Measurements from ENCODE around the gene FCHSD2. TPM values are rescaled to one million over a fixed set of nuclear protein-coding genes. Genes with fewer than 3 reads are reported as not detected.
A peak's percentile ranks its signal among the peaks of the same experiment; 100 is the strongest.
"Not testable (repeated sequence)": the region's sequence is repeated elsewhere in the genome, so short reads cannot be mapped to it uniquely, and the experiment has no call there.

The FCHSD2 gene
- total and polyA plus RNA-seq, 5 experiments from 2014 or later = 11.8 to 70.0 (median 15.6) TPM

- POLR2A ChIA-PET = interaction anchor here (0.6 kb wide), 2 partner anchors 16 to 583 kb away, joined by 3 to 4 read pairs; no protein-coding TSS in a partner anchor
- Mint-ChIP-seq H3K27ac (no peak overlapping the region), H3K27me3 (no peaks in the 10 kb centered on the region), H3K36me3 (peaks cover 11 to 79% (median 30%) of the 10 kb centered on the region in 3 donors), H3K4me1 (peaks cover 3 to 26% (median 16%) of the 10 kb centered on the region in 4 donors), H3K4me3 (no peak overlapping the region), H3K9me3 (peaks cover 0 to 12% (median 3%) of the 10 kb centered on the region in 9 donors)
- DNase-seq (no peak), ATAC-seq (no peak)
Measured at GRCh38 chr11:73129198-73129597, 12.9 kb downstream of the FCHSD2 start.

DNA sequence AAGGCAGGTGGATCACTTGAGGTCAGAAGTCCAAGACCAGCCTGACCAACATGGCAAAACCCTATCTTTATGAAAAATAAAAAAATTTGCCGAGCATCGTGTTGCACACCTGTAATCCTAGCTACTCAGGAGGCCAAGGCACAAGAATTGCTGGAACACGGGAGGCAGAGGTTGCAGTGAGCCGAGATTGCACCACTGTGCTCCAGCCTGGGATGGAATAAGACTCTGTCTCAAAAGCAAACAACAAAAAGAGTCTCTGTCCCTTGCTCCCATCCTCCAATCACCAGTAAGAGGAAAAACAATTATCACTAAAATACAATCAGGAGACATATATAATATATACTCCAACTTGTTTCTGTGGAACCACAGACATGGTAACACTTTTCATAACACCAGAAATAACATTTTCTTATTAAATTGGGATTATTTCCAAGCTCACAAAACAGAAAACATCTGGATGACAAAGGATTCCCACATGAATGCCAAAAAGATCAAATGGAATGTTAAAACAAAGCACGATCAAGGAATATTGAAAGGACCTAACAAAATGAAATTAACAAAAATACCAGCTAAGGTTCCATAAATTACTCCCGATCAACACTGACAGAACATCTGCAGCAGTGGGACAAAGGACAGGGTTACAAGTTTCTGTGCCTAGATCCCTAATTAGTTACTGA lies 15.2 kb downstream of the FCHSD2 start:
- Mint-ChIP-seq H3K36me3 (peaks cover 11 to 72% (median 33%) of the 10 kb centered on the region in 3 donors), H3K9me3 (peaks cover 0 to 12% (median 3%) of the 10 kb centered on the region in 9 donors), H3K27me3 (no peaks in the 10 kb centered on the region), H3K27ac (peak overlapping the region in 1 of 10 donors; percentile 16), H3K4me3 (no peak overlapping the region), H3K4me1 (peaks cover 5 to 28% (median 18%) of the 10 kb centered on the region in 4 donors)
- ATAC-seq = no peak
- DNase-seq = no peak
- POLR2A ChIA-PET = interaction anchor here (0.6 kb wide), 1 partner anchor 15 kb away, joined by 3 read pairs; no protein-coding TSS in a partner anchor

DNA sequence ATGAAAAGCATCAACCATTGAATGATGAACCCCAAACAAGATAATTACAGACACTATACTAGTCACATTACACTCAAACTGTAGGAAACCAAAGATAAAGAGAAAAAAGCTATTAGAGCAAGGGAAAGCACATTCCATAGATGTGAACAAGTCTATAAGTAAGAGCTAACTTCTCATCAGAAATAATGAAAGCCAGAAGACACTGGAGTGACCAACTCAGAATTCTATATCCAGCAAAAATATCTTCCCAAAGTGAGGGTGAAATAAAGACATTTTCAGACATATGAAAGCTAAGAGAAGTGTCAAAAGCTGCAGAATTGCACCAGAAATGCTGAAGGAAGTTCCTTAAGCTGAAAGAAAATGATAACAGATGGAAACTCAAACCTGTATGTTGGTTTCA lies 17.3 kb downstream of the FCHSD2 start:
- DNase-seq (no peak), ATAC-seq (no peak)
- H3K4me1 Mint-ChIP-seq = peaks cover 8 to 35% (median 24%) of the 10 kb centered on the region in 4 donors
- no peak overlapping the region for H3K27ac Mint-ChIP-seq
- no peaks in the 10 kb centered on the region for H3K27me3 Mint-ChIP-seq
- H3K9me3 Mint-ChIP-seq = peaks cover 0 to 12% (median 3%) of the 10 kb centered on the region in 9 donors
- POLR2A ChIA-PET = interaction anchor here (1.3 kb wide), 1 partner anchor 18 kb away, joined by 7 read pairs; the partner anchor contains the start of gene FCHSD2
- H3K36me3 Mint-ChIP-seq = peaks cover 11 to 66% (median 28%) of the 10 kb centered on the region in 3 donors
- H3K4me3 Mint-ChIP-seq = no peak overlapping the region

- H3K4me3 Mint-ChIP-seq = not testable (repeated sequence)
Measured at GRCh38 chr11:73123892-73124291, 18.2 kb downstream of the FCHSD2 start.

GRCh38 chr11:73121692-73122091 lies 20.4 kb downstream of the FCHSD2 start:
- H3K36me3 Mint-ChIP-seq = peaks cover 11 to 52% (median 29%) of the 10 kb centered on the region in 3 donors
- H3K4me1 Mint-ChIP-seq = peaks cover 8 to 38% (median 19%) of the 10 kb centered on the region in 4 donors
- H3K27ac Mint-ChIP-seq = no peak overlapping the region
- H3K27me3 Mint-ChIP-seq = no peaks in the 10 kb centered on the region
- H3K9me3 Mint-ChIP-seq = peaks cover 0 to 12% (median 3%) of the 10 kb centered on the region in 9 donors
- DNase-seq (no peak), ATAC-seq (no peak)
- POLR2A ChIA-PET = no interaction called here
- no peak overlapping the region for H3K4me3 Mint-ChIP-seq

More at GRCh38 chr11:73123892-73124291, 18.2 kb downstream of the FCHSD2 start:
- POLR2A ChIA-PET, ATAC-seq, H3K27me3 Mint-ChIP-seq, DNase-seq, H3K27ac Mint-ChIP-seq: not testable (repeated sequence)
- peaks cover 0 to 12% (median 3%) of the 10 kb centered on the region in 9 donors for H3K9me3 Mint-ChIP-seq
- H3K36me3 Mint-ChIP-seq = peaks cover 11 to 62% (median 28%) of the 10 kb centered on the region in 3 donors
- H3K4me1 Mint-ChIP-seq = peaks cover 8 to 37% (median 25%) of the 10 kb centered on the region in 4 donors

GRCh38 chr11:73117071-73117470 lies 25.0 kb downstream of the FCHSD2 start:
- peaks cover 8 to 45% (median 18%) of the 10 kb centered on the region in 4 donors for H3K4me1 Mint-ChIP-seq
- H3K36me3 Mint-ChIP-seq = peaks cover 0 to 32% (median 13%) of the 10 kb centered on the region in 3 donors
- H3K27me3 Mint-ChIP-seq = no peaks in the 10 kb centered on the region
- peak overlapping the region in 2 of 10 donors; percentile 35 to 73 for H3K27ac Mint-ChIP-seq
- no peak overlapping the region for H3K4me3 Mint-ChIP-seq
- ATAC-seq = no peak
- no peak for DNase-seq
- peaks cover 0 to 2% (median 0%) of the 10 kb centered on the region in 9 donors for H3K9me3 Mint-ChIP-seq
- POLR2A ChIA-PET = no interaction called here

GRCh38 chr11:73116636-73117035 lies 25.5 kb downstream of the FCHSD2 start:
- H3K4me3 Mint-ChIP-seq = no peak overlapping the region
- peaks cover 0 to 30% (median 13%) of the 10 kb centered on the region in 3 donors for H3K36me3 Mint-ChIP-seq
- peak overlapping the region in 2 of 10 donors; percentile 35 to 73 for H3K27ac Mint-ChIP-seq
- ATAC-seq (no peak), DNase-seq (no peak)
- peaks cover 0 to 2% (median 0%) of the 10 kb centered on the region in 9 donors for H3K9me3 Mint-ChIP-seq
- no peaks in the 10 kb centered on the region for H3K27me3 Mint-ChIP-seq
- H3K4me1 Mint-ChIP-seq = peaks cover 6 to 45% (median 18%) of the 10 kb centered on the region in 4 donors
- POLR2A ChIA-PET = no interaction called here

GRCh38 chr11:73114835-73115220 lies 27.3 kb downstream of the FCHSD2 start:
- peaks cover 7 to 24% (median 13%) of the 10 kb centered on the region in 3 donors for H3K36me3 Mint-ChIP-seq
- H3K27ac Mint-ChIP-seq = no peak overlapping the region
- ATAC-seq (no peak), DNase-seq (no peak)
- no peaks in the 10 kb centered on the region for H3K27me3 Mint-ChIP-seq
- POLR2A ChIA-PET = no interaction called here
- H3K4me3 Mint-ChIP-seq = no peak overlapping the region
- peaks cover 0 to 16% (median 9%) of the 10 kb centered on the region in 9 donors for H3K9me3 Mint-ChIP-seq
- H3K4me1 Mint-ChIP-seq = peaks cover 0 to 40% (median 16%) of the 10 kb centered on the region in 4 donors

GRCh38 chr11:73114110-73114834 lies 27.8 kb downstream of the FCHSD2 start:
- DNase-seq = no peak
- peaks cover 7 to 22% (median 17%) of the 10 kb centered on the region in 3 donors for H3K36me3 Mint-ChIP-seq
- peak overlapping the region in 2 of 10 donors; percentile 19 to 66 for H3K27ac Mint-ChIP-seq
- H3K4me1 Mint-ChIP-seq = peaks cover 0 to 38% (median 17%) of the 10 kb centered on the region in 4 donors
- POLR2A ChIA-PET = no interaction called here
- no peak overlapping the region for H3K4me3 Mint-ChIP-seq
- ATAC-seq = no peak
- no peaks in the 10 kb centered on the region for H3K27me3 Mint-ChIP-seq
- H3K9me3 Mint-ChIP-seq = peaks cover under 1 to 21% (median 11%) of the 10 kb centered on the region in 9 donors

GRCh38 chr11:73113426-73113825 lies 28.7 kb downstream of the FCHSD2 start:
- peaks cover 7 to 19% (median 18%) of the 10 kb centered on the region in 3 donors for H3K36me3 Mint-ChIP-seq

GRCh38 chr11:73107597-73107996 lies 34.5 kb downstream of the FCHSD2 start:
- peaks cover 6 to 32% (median 15%) of the 10 kb centered on the region in 9 donors for H3K9me3 Mint-ChIP-seq
- H3K4me1 Mint-ChIP-seq = peaks cover 5 to 44% (median 15%) of the 10 kb centered on the region in 4 donors
- POLR2A ChIA-PET = no interaction called here
- ATAC-seq (no peak), DNase-seq (no peak)
- no peaks in the 10 kb centered on the region for H3K27me3 Mint-ChIP-seq
- H3K4me3 Mint-ChIP-seq = no peak overlapping the region
- peak overlapping the region in 2 of 10 donors; percentile 33 to 49 for H3K27ac Mint-ChIP-seq
- peaks cover 15 to 26% (median 15%) of the 10 kb centered on the region in 3 donors for H3K36me3 Mint-ChIP-seq

More at GRCh38 chr11:73113426-73113825, 28.7 kb downstream of the FCHSD2 start:
- H3K27me3 Mint-ChIP-seq = no peaks in the 10 kb centered on the region
- H3K9me3 Mint-ChIP-seq = peaks cover 4 to 24% (median 11%) of the 10 kb centered on the region in 9 donors
- no peak overlapping the region for H3K27ac Mint-ChIP-seq
- no peak for ATAC-seq
- no peak for DNase-seq
- H3K4me3 Mint-ChIP-seq = no peak overlapping the region
- peaks cover 0 to 41% (median 15%) of the 10 kb centered on the region in 4 donors for H3K4me1 Mint-ChIP-seq
- POLR2A ChIA-PET = interaction anchor here (0.7 kb wide), 1 partner anchor 16 kb away, joined by 4 read pairs; no protein-coding TSS in a partner anchor

DNA sequence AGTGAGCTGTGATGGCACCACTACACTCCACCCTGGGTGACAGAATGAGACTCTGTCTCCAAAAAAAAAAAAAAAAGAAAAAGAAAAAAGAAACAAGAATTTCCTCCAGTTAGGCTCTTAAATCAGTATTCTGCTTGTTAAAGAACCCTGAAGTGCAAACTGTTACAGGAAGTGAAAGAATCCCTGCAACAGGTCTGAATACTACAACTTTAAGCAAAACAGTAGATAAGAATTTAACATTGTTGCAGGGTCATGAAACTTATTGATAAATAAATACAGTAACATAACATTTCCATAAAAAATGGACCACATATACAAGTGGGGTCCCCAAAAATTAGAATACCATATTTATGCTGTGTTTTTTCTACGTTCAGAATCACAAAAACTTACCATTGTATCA lies 35.8 kb downstream of the FCHSD2 start:
- Mint-ChIP-seq H3K27ac (no peak overlapping the region), H3K4me1 (peaks cover 5 to 46% (median 12%) of the 10 kb centered on the region in 4 donors), H3K9me3 (peaks cover 4 to 32% (median 15%) of the 10 kb centered on the region in 9 donors), H3K4me3 (no peak overlapping the region), H3K36me3 (peaks cover 15 to 33% (median 22%) of the 10 kb centered on the region in 3 donors), H3K27me3 (no peaks in the 10 kb centered on the region)
- POLR2A ChIA-PET = no interaction called here
- DNase-seq (no peak), ATAC-seq (no peak)
